Effector memory CD4-positive, alpha-beta T cell (primary cell): Measurements from ENCODE around the gene ATP1B1.

ENCODE experiments used
- DNase-seq, 3 donors: peaks; one replicate each; pipeline ENCODE4 v3.0.0-alpha.2; 2020
- H3K27ac ChIP-seq: 2 replicates; pipeline ENCODE4 v1.7.0; 2013; ENCODE audit warnings: mild to moderate bottlenecking, low read length, moderate library complexity; ENCODE audit not compliant: insufficient read depth, poor library complexity, severe bottlenecking
- H3K27me3 ChIP-seq: replicated peaks from 2 replicates; pipeline ENCODE4 v1.7.0; 2013; ENCODE audit warnings: mild to moderate bottlenecking, low read length; ENCODE audit not compliant: insufficient read depth, control insufficient read depth, poor library complexity, severe bottlenecking
- H3K36me3 ChIP-seq: 2 replicates; pipeline ENCODE4 v1.7.0; 2013; ENCODE audit warnings: mild to moderate bottlenecking, low read length, moderate library complexity; ENCODE audit not compliant: control insufficient read depth, insufficient read depth
- H3K4me1 ChIP-seq: 2 replicates; pipeline ENCODE4 v1.7.0; 2013; ENCODE audit warnings: low read length, mild to moderate bottlenecking; ENCODE audit not compliant: control insufficient read depth, insufficient read depth, poor library complexity, severe bottlenecking
- H3K4me3 ChIP-seq: 2 replicates; pipeline ENCODE4 v1.7.0; 2013; ENCODE audit warnings: low read length, low read depth, mild to moderate bottlenecking; ENCODE audit not compliant: insufficient read depth, poor library complexity, severe bottlenecking
- H3K9me3 ChIP-seq: 2 replicates; pipeline ENCODE4 v1.7.0; 2013; ENCODE audit warnings: mild to moderate bottlenecking, low read length, moderate library complexity; ENCODE audit not compliant: control insufficient read depth

ATP1B1 gene

DNA sequence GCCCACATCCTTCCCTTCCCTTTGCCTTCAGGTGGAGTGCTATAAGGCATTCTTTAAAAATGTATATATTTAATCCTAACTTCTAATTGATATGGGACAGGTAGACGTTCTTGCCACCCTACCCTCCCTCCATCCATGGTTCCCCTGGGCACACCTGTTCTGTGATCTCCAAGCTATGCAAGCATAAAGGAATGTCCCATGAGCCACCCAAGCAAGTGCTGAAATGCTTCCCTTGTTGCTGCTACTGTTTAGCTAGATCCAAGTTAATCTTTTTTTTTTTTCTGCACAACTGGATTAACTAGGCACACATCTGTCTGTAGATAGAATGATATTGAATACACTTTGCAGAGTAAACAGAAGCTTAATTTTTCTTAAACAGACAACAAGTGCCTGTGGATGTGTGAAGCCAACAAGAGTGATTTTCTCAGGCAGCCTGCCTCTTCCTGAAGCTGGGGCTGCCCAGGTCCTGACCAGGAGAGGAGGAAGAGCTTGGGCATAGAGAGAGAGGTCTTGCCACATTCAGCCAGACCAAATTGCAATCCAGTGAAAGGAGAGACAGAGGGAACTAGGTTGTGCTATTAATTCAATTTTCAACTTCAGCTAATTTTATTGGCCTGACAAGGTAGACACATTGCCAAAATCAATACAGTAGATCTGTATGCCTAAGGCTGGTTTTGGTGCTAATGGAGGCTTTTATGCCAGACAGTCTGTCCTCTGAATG lies 28.2 kb upstream of the ATP1B1 start:
- H3K36me3 ChIP-seq, result no peaks in the 10 kb centered on the region
- no peaks in the 10 kb centered on the region for H3K27me3 ChIP-seq
- no peaks in the 10 kb centered on the region for H3K9me3 ChIP-seq
- DNase-seq, result no peak
- no peak overlapping the region for H3K27ac ChIP-seq
- H3K4me3 ChIP-seq, result no peak overlapping the region
- no peaks in the 10 kb centered on the region for H3K4me1 ChIP-seq

DNA sequence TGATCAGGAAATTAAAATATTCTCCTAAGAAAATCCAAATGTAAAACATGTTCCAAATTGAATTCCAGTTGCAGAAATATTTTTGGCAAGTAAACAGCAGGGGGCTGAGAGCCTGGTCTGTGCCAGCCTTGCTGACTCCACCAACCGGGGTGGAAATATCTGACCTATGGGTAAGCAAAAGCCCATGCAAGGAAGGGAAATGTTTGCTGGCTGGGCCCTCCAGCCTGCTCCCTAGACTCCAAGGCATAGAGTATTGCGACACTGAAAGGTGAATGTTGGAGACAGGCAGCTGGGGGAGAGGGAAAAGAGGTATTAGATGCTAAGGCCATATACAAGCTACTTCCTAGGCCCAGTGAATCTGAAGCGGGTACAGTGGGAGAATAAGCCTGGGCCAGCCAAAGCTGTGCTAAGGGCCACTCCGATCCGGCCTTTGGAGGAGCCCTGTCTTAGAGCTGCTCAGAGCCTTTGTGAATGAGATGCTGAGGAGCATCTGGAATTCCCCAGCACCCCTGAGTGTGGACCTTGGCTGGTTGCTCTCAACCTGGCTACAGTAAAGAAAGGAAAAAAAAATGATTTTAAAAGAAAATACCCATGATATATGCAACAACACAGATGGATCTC lies 24.9 kb upstream of the ATP1B1 start:
- Histone ChIP-seq H3K4me3 (no peak overlapping the region), H3K27me3 (no peaks in the 10 kb centered on the region), H3K27ac (no peak overlapping the region), H3K36me3 (no peaks in the 10 kb centered on the region), H3K4me1 (no peaks in the 10 kb centered on the region), H3K9me3 (no peaks in the 10 kb centered on the region)
- no peak for DNase-seq

DNA sequence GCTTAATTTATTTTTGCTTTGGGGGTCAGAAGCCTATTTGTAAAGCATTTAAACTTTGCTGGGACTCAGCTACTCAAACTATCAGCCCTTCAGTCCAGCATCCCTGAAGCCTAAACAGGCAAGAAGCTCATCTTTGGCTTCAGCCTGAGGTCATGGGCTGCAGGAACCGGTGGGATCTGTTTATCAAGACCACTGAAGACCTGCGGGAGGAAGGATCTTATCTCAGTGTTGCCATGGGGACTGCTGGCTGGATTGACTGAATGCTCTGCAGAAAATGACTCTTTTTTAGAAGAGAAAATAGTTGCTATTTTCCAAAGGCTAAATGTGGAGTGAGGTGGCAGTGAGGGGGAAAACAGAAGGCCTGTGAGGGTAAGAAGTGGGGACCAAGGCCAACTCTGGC lies 20.6 kb upstream of the ATP1B1 start:
- Histone ChIP-seq H3K27ac (no peak overlapping the region), H3K36me3 (no peaks in the 10 kb centered on the region), H3K4me1 (no peaks in the 10 kb centered on the region), H3K27me3 (no peaks in the 10 kb centered on the region), H3K4me3 (no peak overlapping the region), H3K9me3 (no peaks in the 10 kb centered on the region)
- DNase-seq, result no peak

DNA sequence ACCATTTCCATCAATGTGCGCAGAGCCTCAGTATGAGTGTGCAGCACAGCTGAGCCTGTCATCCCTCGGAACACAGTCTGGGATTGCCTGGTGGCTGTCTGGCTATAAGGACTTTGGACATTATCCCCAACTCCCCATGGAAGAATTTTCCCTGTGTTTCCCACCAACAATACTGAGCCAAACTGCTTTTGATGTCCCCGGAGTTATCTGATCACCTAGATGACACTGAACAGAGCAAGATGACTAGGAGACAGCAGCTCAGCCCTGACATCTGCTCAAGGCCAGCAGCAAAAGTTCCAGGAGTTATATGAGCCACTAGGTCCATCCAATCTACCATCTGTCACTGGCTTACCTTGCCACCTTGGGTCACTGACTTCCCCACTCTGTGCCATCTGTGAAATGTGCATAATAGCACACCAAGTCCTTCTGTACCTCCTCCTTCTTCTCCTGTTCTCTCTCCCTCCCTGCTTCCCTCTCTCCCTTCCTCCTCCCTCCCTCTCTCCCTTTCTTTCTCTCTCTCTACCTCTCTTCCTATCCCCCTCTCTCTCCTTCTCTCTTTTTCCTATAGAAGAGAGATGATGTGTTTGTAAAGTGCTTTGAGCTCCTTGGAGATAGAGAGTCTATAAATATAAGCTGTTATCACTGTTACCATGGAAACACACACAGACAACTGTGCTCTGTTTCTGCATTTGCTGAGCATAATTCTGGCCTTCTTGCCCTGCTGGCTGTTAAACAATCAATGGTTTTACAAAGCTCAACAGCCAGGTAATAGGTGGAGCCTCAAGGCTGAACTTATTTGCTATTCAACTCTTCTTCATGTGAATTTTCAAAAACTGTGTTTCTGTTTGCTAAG lies 19.7 kb upstream of the ATP1B1 start:
- Histone ChIP-seq H3K4me1 (no peaks in the 10 kb centered on the region), H3K4me3 (no peak overlapping the region), H3K27me3 (no peaks in the 10 kb centered on the region), H3K36me3 (no peaks in the 10 kb centered on the region), H3K9me3 (no peaks in the 10 kb centered on the region), H3K27ac (no peak overlapping the region)
- no peak for DNase-seq

DNA sequence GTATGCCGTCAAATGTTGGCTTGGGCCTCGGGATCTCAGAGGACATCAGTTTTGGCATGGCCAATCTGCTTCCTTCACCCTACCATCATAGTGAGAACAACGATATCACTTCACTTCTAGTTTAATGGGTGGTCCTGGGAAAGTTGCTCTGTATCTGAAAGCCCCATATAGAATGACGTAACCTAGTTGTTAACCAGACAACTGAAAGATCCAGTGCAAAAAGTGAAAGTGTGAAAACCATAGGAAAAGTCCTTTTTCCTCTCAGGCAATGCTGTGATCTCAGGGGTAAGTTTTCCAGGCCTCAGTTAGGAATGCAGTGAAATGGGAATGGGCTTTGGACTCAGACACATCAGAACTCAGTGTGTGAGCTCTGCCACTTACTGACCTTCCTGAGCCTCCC lies 18.6 kb upstream of the ATP1B1 start:
- Histone ChIP-seq H3K27ac (no peak overlapping the region), H3K4me1 (no peaks in the 10 kb centered on the region), H3K4me3 (no peak overlapping the region), H3K9me3 (no peaks in the 10 kb centered on the region), H3K27me3 (no peaks in the 10 kb centered on the region), H3K36me3 (no peaks in the 10 kb centered on the region)
- no peak for DNase-seq

DNA sequence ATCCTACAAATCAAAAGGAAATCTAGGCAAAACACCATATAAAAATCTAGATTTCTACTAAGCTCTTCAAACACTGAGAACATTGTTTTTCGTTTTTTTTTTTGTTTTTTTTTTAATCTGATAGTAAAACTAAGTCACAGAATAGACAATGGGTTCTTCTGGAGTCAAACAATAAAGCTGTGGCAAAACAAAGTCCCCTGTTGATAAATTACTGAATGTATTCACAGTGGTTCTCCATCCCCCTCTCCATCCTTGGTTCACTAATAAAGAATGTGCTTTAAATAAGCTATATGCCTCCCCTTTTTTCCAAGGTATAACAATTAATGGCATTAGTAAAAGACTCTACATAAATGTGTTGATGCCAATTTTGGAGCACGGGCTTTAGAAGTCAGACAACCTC lies 16.7 kb upstream of the ATP1B1 start:
- H3K4me1 ChIP-seq, result no peaks in the 10 kb centered on the region
- no peaks in the 10 kb centered on the region for H3K27me3 ChIP-seq
- no peaks in the 10 kb centered on the region for H3K9me3 ChIP-seq
- no peak overlapping the region for H3K4me3 ChIP-seq
- DNase-seq, result no peak
- no peaks in the 10 kb centered on the region for H3K36me3 ChIP-seq
- H3K27ac ChIP-seq, result no peak overlapping the region

DNA sequence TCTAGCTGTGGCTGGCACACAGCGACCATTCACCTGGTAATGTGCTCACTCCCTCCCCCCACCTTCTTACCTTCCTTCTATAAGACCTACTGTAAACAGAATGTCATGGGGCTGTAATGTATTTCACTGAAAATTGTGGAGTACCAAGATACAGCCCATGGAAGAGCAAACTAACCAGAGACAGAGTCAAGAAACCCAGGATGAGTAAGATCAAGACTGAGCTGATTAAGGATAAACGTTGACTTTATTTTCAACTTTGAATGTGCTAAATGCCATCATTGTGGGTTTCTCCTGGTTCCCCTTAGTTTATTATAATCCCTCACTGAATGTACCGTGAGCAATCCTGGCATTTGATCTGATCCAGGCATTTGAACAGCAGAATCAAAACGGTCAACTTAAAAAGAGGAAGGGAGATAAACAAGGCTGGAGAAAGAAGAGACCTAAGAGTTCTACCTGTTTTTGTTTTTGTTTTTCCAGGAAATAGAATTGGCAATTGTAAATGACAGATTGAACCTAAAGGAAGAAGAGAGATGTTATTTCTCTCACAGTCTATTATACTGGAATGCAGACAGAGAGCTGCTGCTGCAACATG lies 16.1 kb upstream of the ATP1B1 start:
- DNase-seq, result no peak
- Histone ChIP-seq H3K4me3 (no peak overlapping the region), H3K4me1 (no peaks in the 10 kb centered on the region), H3K36me3 (no peaks in the 10 kb centered on the region), H3K27ac (no peak overlapping the region), H3K27me3 (no peaks in the 10 kb centered on the region), H3K9me3 (no peaks in the 10 kb centered on the region)

DNA sequence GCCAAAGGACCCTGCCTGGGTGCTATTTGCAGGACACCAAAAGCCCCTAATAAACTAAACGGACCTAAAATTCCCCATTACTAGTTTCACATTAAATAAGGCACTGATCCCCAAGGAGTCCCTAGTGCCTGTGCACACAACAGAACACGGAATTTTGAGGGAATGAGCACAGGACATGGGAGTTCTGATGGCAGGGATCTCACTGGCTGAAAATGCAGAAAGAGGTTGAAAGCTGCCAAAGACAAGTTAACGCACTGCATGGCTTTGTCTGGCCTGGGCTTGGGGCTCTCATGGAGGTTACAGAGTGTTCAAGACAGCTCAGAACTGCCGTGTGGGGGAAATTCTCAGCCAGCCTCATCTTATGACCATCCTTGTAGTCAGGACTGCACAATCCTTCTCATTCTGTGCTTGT lies 15.6 kb upstream of the ATP1B1 start:
- Histone ChIP-seq H3K36me3 (no peaks in the 10 kb centered on the region), H3K9me3 (no peaks in the 10 kb centered on the region), H3K4me1 (no peaks in the 10 kb centered on the region), H3K27me3 (no peaks in the 10 kb centered on the region), H3K4me3 (no peak overlapping the region), H3K27ac (no peak overlapping the region)
- no peak for DNase-seq

DNA sequence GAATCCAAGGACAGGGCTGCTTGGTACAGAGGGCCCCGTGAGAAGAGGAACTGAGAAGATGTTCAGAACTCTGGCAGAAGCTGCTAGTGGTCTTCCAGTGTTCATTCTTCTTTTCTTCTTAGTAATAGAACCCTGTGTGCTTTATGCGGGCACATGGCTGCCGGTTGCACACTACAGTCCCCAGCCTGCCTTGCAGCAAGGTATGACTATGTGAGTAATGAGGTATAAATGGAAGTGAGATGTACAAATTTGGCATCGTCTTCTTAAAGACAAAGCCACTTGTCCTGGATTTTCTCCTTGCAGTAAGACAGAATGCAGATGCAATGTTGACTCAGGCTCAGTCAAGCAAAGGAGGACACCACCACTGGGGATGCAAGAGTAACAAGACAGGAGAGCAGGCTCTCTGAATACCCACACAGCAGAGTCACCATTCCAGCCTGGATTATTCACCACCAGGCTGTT lies 15.0 kb upstream of the ATP1B1 start:
- Histone ChIP-seq H3K9me3 (no peaks in the 10 kb centered on the region), H3K27me3 (no peaks in the 10 kb centered on the region), H3K27ac (no peak overlapping the region), H3K4me3 (no peak overlapping the region), H3K4me1 (no peaks in the 10 kb centered on the region), H3K36me3 (no peaks in the 10 kb centered on the region)
- no peak for DNase-seq
